Measurements from ENCODE around the gene ELMO1. TPM values are rescaled to one million over a fixed set of nuclear protein-coding genes. Genes with fewer than 3 reads are reported as not detected.

Gene ELMO1
- total and polyA plus RNA-seq, 2 donors from 2014 or later = 6.0 to 35.4 TPM

GRCh38 chr7:37395618-37396259, 52.9 kb downstream of the ELMO1 start:
- intact Hi-C loops (cut with DNase I) = no loop called here
- DNase-seq (no peak), FAIRE-seq (no peak)
- Histone ChIP-seq H3K9ac (ENCODE audit: low read length in 3 of 3) (no peak overlapping the region), H3K4me1 (ENCODE audit: control insufficient read depth in 2 of 3, insufficient read depth in 2 of 3, low read depth in 1 of 3, low read length in 3 of 3) (peaks cover 0 to 7% (median 0%) of the 10 kb centered on the region in 3 donors), H3K27ac (ENCODE audit: low read depth in 2 of 2, low read length in 2 of 2) (no peak overlapping the region), H3K36me3 (ENCODE audit: control insufficient read depth in 2 of 3, insufficient read depth in 3 of 3, low read length in 3 of 3) (no peaks in the 10 kb centered on the region), H3K27me3 (ENCODE audit: control insufficient read depth, insufficient read depth, low read length) (no peaks in the 10 kb centered on the region), H3K9me3 (ENCODE audit: control insufficient read depth in 2 of 3, insufficient read depth in 1 of 3, low read length in 3 of 3) (no peaks in the 10 kb centered on the region), H3K4me3 (ENCODE audit: low read length in 3 of 3) (no peak overlapping the region)
- no peak for TF ChIP-seq CTCF (IDR thresholded peaks at IDR 0.05; ENCODE audit: borderline replicate concordance, extremely low read depth, insufficient read depth)

- H3K9ac ChIP-seq (ENCODE audit: low read length in 3 of 3) = no peak overlapping the region
- no peaks in the 10 kb centered on the region for H3K36me3 ChIP-seq (ENCODE audit: control insufficient read depth in 2 of 3, insufficient read depth in 3 of 3, low read length in 3 of 3)
- TF ChIP-seq CTCF (IDR thresholded peaks at IDR 0.05; ENCODE audit: borderline replicate concordance, extremely low read depth, insufficient read depth) = no peak
- DNase-seq (no peak), FAIRE-seq (no peak)
- H3K4me3 ChIP-seq (ENCODE audit: low read length in 3 of 3) = no peak overlapping the region
- no peaks in the 10 kb centered on the region for H3K9me3 ChIP-seq (ENCODE audit: control insufficient read depth in 2 of 3, insufficient read depth in 1 of 3, low read length in 3 of 3)
- H3K27me3 ChIP-seq (ENCODE audit: control insufficient read depth, insufficient read depth, low read length) = no peaks in the 10 kb centered on the region
- intact Hi-C loops (cut with DNase I) = no loop called here
- no peak overlapping the region for H3K27ac ChIP-seq (ENCODE audit: low read depth in 2 of 2, low read length in 2 of 2)
- peaks cover 0 to 7% (median 0%) of the 10 kb centered on the region in 3 donors for H3K4me1 ChIP-seq (ENCODE audit: control insufficient read depth in 2 of 3, insufficient read depth in 2 of 3, low read depth in 1 of 3, low read length in 3 of 3)
Observed at GRCh38 chr7:37394158-37394557, 54.5 kb downstream of the ELMO1 start.

- Histone ChIP-seq H3K36me3 (ENCODE audit: control insufficient read depth in 2 of 3, insufficient read depth in 3 of 3, low read length in 3 of 3) (no peaks in the 10 kb centered on the region), H3K9me3 (ENCODE audit: control insufficient read depth in 2 of 3, insufficient read depth in 1 of 3, low read length in 3 of 3) (no peaks in the 10 kb centered on the region), H3K9ac (ENCODE audit: low read length in 3 of 3) (no peak overlapping the region), H3K27ac (ENCODE audit: low read depth in 2 of 2, low read length in 2 of 2) (no peak overlapping the region), H3K4me1 (ENCODE audit: control insufficient read depth in 2 of 3, insufficient read depth in 2 of 3, low read depth in 1 of 3, low read length in 3 of 3) (peaks cover 0 to 7% (median 0%) of the 10 kb centered on the region in 3 donors), H3K4me3 (ENCODE audit: low read length in 3 of 3) (no peak overlapping the region), H3K27me3 (ENCODE audit: control insufficient read depth, insufficient read depth, low read length) (no peaks in the 10 kb centered on the region)
- no peak for TF ChIP-seq CTCF (IDR thresholded peaks at IDR 0.05; ENCODE audit: borderline replicate concordance, extremely low read depth, insufficient read depth)
- FAIRE-seq = no peak
- DNase-seq = no peak
- intact Hi-C loops (cut with DNase I) = no loop called here
Observed at GRCh38 chr7:37393476-37393875, 55.2 kb downstream of the ELMO1 start.

GRCh38 chr7:37392673-37393017, 56.0 kb downstream of the ELMO1 start:
- Histone ChIP-seq H3K27me3 (ENCODE audit: control insufficient read depth, insufficient read depth, low read length) (no peaks in the 10 kb centered on the region), H3K9ac (ENCODE audit: low read length in 3 of 3) (no peak overlapping the region), H3K36me3 (ENCODE audit: control insufficient read depth in 2 of 3, insufficient read depth in 3 of 3, low read length in 3 of 3) (no peaks in the 10 kb centered on the region), H3K4me1 (ENCODE audit: control insufficient read depth in 2 of 3, insufficient read depth in 2 of 3, low read depth in 1 of 3, low read length in 3 of 3) (peaks cover 0 to 7% (median 0%) of the 10 kb centered on the region in 3 donors), H3K4me3 (ENCODE audit: low read length in 3 of 3) (no peak overlapping the region), H3K27ac (ENCODE audit: low read depth in 2 of 2, low read length in 2 of 2) (no peak overlapping the region), H3K9me3 (ENCODE audit: control insufficient read depth in 2 of 3, insufficient read depth in 1 of 3, low read length in 3 of 3) (no peaks in the 10 kb centered on the region)
- intact Hi-C loops (cut with DNase I) = no loop called here
- no peak for TF ChIP-seq CTCF (IDR thresholded peaks at IDR 0.05; ENCODE audit: borderline replicate concordance, extremely low read depth, insufficient read depth)
- DNase-seq (no peak), FAIRE-seq (no peak)

Data from kidney (tissue), 14 donors.